GM23338 (cell line): ENCODE data around the gene SLC4A4. TPM values are rescaled to one million over a fixed set of nuclear protein-coding genes. Genes with fewer than 3 reads are reported as not detected.

Source experiments
- ATAC-seq: fragments of 200-7000 bp; cut with Tn5 transposase; 3 replicates; pipeline ENCODE4 v1.9.1; 2020
- DNase-seq: peaks from one replicate; pipeline ENCODE4 v3.0.0-alpha.2; 2015; ENCODE audit warnings: low spot score
- H2AFZ ChIP-seq: fragments of 200-600 bp; sonication (generic); 2 replicates; pipeline ENCODE4 v1.8.0; 2016; ENCODE audit warnings: antibody characterized with exemption, mild to moderate bottlenecking, moderate library complexity
- H3F3A ChIP-seq: fragments of 200-600 bp; sonication (generic); replicated peaks from 2 replicates; pipeline ENCODE4 v1.8.0; 2017; ENCODE audit warnings: antibody characterized with exemption, mixed run types, low read depth
- H3K27ac ChIP-seq: fragments of 200-600 bp; sonication (generic); 2 replicates; pipeline ENCODE4 v1.6.1; 2016; ENCODE audit warnings: low read depth
- H3K27me3 ChIP-seq: fragments of 200-600 bp; sonication (generic); 2 replicates; pipeline ENCODE4 v1.8.0; 2016; ENCODE audit warnings: mild to moderate bottlenecking, mixed run types, moderate library complexity; ENCODE audit not compliant: insufficient read depth
- H3K36me3 ChIP-seq: fragments of 200-600 bp; sonication (generic); 2 replicates; pipeline ENCODE4 v1.8.0; 2016; ENCODE audit warnings: mild to moderate bottlenecking; ENCODE audit not compliant: insufficient read depth
- H3K4me1 ChIP-seq: fragments of 200-600 bp; sonication (generic); 2 replicates; pipeline ENCODE4 v1.8.0; 2016; ENCODE audit warnings: mild to moderate bottlenecking, moderate library complexity; ENCODE audit not compliant: insufficient read depth
- H3K4me2 ChIP-seq: fragments of 200-600 bp; sonication (generic); 2 replicates; pipeline ENCODE4 v1.7.1; 2017; ENCODE audit warnings: mixed run types
- H3K4me3 ChIP-seq: fragments of 200-600 bp; sonication (generic); 2 replicates; pipeline ENCODE4 v1.6.1; 2016; ENCODE audit warnings: mixed run types
- H3K79me2 ChIP-seq: fragments of 200-600 bp; sonication (generic); replicated peaks from 2 replicates; pipeline ENCODE4 v1.8.0; 2017; ENCODE audit warnings: mild to moderate bottlenecking; ENCODE audit not compliant: insufficient read depth
- H3K9me2 ChIP-seq: fragments of 200-600 bp; sonication (generic); 2 replicates; pipeline ENCODE4 v1.8.0; 2017; ENCODE audit not compliant: insufficient read depth
- H4K20me1 ChIP-seq: fragments of 200-600 bp; sonication (generic); replicated peaks from 2 replicates; pipeline ENCODE4 v1.8.0; 2017; ENCODE audit warnings: mild to moderate bottlenecking; ENCODE audit not compliant: insufficient read depth
- H3K27ac Mint-ChIP-seq: 2 replicates; pipeline ENCODE4 v1.8.0; 2020; ENCODE audit warnings: inconsistent platforms, mild to moderate bottlenecking, moderate library complexity, mixed read lengths
- H3K27me3 Mint-ChIP-seq: 3 replicates; pipeline ENCODE4 v1.8.0; 2022; ENCODE audit warnings: low read depth, mild to moderate bottlenecking, moderate library complexity, mixed read lengths, inconsistent platforms; ENCODE audit not compliant: insufficient read depth, poor library complexity
- H3K36me3 Mint-ChIP-seq: 3 replicates; pipeline ENCODE4 v1.8.0; 2021; ENCODE audit warnings: low read depth, mild to moderate bottlenecking, inconsistent platforms, moderate library complexity, mixed read lengths
- H3K4me1 Mint-ChIP-seq: 3 replicates; pipeline ENCODE4 v1.8.0; 2020; ENCODE audit warnings: mild to moderate bottlenecking, inconsistent platforms, mixed read lengths
- H3K4me3 Mint-ChIP-seq: 3 replicates; pipeline ENCODE4 v1.8.0; 2021; ENCODE audit warnings: moderate library complexity, mild to moderate bottlenecking, inconsistent platforms, mixed read lengths
- H3K9me3 Mint-ChIP-seq: 3 replicates; pipeline ENCODE4 v1.8.0; 2020; ENCODE audit warnings: moderate library complexity, mild to moderate bottlenecking, inconsistent platforms, mixed read lengths
- CREB1 ChIP-seq: fragments of 250-450 bp; sonication (Bioruptor Pico); IDR thresholded peaks from 2 replicates; pipeline ENCODE4 v1.5.0; 2020; ENCODE audit warnings: low read depth, mild to moderate bottlenecking, moderate library complexity
- CTCF ChIP-seq, 2 experiments: fragments of 200-600 bp in 1 of 2; sonication (generic) in 1 of 2; conservative IDR thresholded peaks; 2 replicates each; pipeline versions ENCODE4 v1.5.1 to v1.6.1; 2016 to 2017; ENCODE audit warnings: antibody characterized with exemption in 2 of 2, low read depth in 2 of 2, mild to moderate bottlenecking in 2 of 2, moderate library complexity in 1 of 2
- EZH2 ChIP-seq: fragments of 200-600 bp; sonication (generic); IDR thresholded peaks from one replicate; pipeline ENCODE4 v1.8.0; 2017; ENCODE audit warnings: antibody characterized with exemption, mild to moderate bottlenecking, low read depth; ENCODE audit not compliant: unreplicated experiment
- EZH2phosphoT487 ChIP-seq: fragments of 200-600 bp; sonication (generic); IDR thresholded peaks from one replicate; pipeline ENCODE4 v1.8.1; 2018; ENCODE audit warnings: antibody characterized with exemption; ENCODE audit not compliant: unreplicated experiment
- JUNB ChIP-seq: IDR thresholded peaks from one replicate; pipeline ENCODE4 v1.6.1; 2016; ENCODE audit warnings: antibody characterized with exemption; ENCODE audit not compliant: unreplicated experiment
- NANOG ChIP-seq: IDR thresholded peaks from 2 replicates; pipeline ENCODE4 v1.6.1; 2016; ENCODE audit warnings: antibody characterized with exemption, borderline replicate concordance
- POLR2AphosphoS5 ChIP-seq: IDR thresholded peaks from 2 replicates; pipeline ENCODE4 v1.6.1; 2016; ENCODE audit warnings: antibody characterized with exemption, low read depth
- REST ChIP-seq: IDR thresholded peaks from one replicate; pipeline ENCODE4 v1.6.1; 2018; ENCODE audit warnings: antibody characterized with exemption; ENCODE audit not compliant: unreplicated experiment
- STAT1 ChIP-seq: IDR thresholded peaks from one replicate; pipeline ENCODE4 v1.6.1; 2016; ENCODE audit warnings: antibody characterized with exemption; ENCODE audit not compliant: unreplicated experiment
- ZNF114 ChIP-seq: fragments of 250-450 bp; sonication (Bioruptor Pico); IDR thresholded peaks from 2 replicates; pipeline ENCODE4 v1.5.0; 2020; ENCODE audit warnings: mild to moderate bottlenecking, moderate library complexity
- ZNF331 ChIP-seq: fragments of 250-450 bp; sonication (Bioruptor Pico); IDR thresholded peaks from 2 replicates; pipeline ENCODE4 v1.5.0; 2020; ENCODE audit warnings: low read depth, mild to moderate bottlenecking, moderate library complexity
- polyA plus RNA-seq: library from polyadenylated mRNA; unstranded; fragments of >200 nt; fragmentation: Nextera tagmentation; extraction: Ambion mirVana; gene quantifications from 2 replicates; pipeline ENCODE4 v1.2.1, GENCODE V29; 2016
- total RNA-seq: library from RNA; depleted of rRNA; stranded (reverse); fragments of >200 nt; shearing (Covaris generic); gene quantifications from 2 replicates; pipeline ENCODE4 v1.2.3, GENCODE V29; 2014
- TF ChIP-seq, protein P1 (sequence below): fragments of 250-450 bp; sonication (Bioruptor Pico); IDR thresholded peaks from 2 replicates; pipeline ENCODE4 v1.5.0; 2020; ENCODE audit warnings: mild to moderate bottlenecking, moderate library complexity
- TF ChIP-seq, protein P2 (sequence below): IDR thresholded peaks from 2 replicates; pipeline ENCODE4 v1.6.1; 2016; ENCODE audit warnings: antibody characterized with exemption

Gene SLC4A4
- total and polyA plus RNA-seq, 2 experiments from 2014 or later, result 1.0 to 1.5 TPM

- DNase-seq (no peak), ATAC-seq (no peak)
- H3K4me3 ChIP-seq, result no peak overlapping the region
- no peaks in the 10 kb centered on the region for H3F3A ChIP-seq
- no peaks in the 10 kb centered on the region for H3K4me1 ChIP-seq
- H3K27ac ChIP-seq, result no peak overlapping the region
- H4K20me1 ChIP-seq, result no peaks in the 10 kb centered on the region
- Mint-ChIP-seq H3K9me3 (no peaks in the 10 kb centered on the region), H3K4me3 (no peak overlapping the region), H3K36me3 (no peaks in the 10 kb centered on the region), H3K27ac (no peak overlapping the region), H3K27me3 (no peaks in the 10 kb centered on the region), H3K4me1 (no peaks in the 10 kb centered on the region)
- TF ChIP-seq, protein P1, sequence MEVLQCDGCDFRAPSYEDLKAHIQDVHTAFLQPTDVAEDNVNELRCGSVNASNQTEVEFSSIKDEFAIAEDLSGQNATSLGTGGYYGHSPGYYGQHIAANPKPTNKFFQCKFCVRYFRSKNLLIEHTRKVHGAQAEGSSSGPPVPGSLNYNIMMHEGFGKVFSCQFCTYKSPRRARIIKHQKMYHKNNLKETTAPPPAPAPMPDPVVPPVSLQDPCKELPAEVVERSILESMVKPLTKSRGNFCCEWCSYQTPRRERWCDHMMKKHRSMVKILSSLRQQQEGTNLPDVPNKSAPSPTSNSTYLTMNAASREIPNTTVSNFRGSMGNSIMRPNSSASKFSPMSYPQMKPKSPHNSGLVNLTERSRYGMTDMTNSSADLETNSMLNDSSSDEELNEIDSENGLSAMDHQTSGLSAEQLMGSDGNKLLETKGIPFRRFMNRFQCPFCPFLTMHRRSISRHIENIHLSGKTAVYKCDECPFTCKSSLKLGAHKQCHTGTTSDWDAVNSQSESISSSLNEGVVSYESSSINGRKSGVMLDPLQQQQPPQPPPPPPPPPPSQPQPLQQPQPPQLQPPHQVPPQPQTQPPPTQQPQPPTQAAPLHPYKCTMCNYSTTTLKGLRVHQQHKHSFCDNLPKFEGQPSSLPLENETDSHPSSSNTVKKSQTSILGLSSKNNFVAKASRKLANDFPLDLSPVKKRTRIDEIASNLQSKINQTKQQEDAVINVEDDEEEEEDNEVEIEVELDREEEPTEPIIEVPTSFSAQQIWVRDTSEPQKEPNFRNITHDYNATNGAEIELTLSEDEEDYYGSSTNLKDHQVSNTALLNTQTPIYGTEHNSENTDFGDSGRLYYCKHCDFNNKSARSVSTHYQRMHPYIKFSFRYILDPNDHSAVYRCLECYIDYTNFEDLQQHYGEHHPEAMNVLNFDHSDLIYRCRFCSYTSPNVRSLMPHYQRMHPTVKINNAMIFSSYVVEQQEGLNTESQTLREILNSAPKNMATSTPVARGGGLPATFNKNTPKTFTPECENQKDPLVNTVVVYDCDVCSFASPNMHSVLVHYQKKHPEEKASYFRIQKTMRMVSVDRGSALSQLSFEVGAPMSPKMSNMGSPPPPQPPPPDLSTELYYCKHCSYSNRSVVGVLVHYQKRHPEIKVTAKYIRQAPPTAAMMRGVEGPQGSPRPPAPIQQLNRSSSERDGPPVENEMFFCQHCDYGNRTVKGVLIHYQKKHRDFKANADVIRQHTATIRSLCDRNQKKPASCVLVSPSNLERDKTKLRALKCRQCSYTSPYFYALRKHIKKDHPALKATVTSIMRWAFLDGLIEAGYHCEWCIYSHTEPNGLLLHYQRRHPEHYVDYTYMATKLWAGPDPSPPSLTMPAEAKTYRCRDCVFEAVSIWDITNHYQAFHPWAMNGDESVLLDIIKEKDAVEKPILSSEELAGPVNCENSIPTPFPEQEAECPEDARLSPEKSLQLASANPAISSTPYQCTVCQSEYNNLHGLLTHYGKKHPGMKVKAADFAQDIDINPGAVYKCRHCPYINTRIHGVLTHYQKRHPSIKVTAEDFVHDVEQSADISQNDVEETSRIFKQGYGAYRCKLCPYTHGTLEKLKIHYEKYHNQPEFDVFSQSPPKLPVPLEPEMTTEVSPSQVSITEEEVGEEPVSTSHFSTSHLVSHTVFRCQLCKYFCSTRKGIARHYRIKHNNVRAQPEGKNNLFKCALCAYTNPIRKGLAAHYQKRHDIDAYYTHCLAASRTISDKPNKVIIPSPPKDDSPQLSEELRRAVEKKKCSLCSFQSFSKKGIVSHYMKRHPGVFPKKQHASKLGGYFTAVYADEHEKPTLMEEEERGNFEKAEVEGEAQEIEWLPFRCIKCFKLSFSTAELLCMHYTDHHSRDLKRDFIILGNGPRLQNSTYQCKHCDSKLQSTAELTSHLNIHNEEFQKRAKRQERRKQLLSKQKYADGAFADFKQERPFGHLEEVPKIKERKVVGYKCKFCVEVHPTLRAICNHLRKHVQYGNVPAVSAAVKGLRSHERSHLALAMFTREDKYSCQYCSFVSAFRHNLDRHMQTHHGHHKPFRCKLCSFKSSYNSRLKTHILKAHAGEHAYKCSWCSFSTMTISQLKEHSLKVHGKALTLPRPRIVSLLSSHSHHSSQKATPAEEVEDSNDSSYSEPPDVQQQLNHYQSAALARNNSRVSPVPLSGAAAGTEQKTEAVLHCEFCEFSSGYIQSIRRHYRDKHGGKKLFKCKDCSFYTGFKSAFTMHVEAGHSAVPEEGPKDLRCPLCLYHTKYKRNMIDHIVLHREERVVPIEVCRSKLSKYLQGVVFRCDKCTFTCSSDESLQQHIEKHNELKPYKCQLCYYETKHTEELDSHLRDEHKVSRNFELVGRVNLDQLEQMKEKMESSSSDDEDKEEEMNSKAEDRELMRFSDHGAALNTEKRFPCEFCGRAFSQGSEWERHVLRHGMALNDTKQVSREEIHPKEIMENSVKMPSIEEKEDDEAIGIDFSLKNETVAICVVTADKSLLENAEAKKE (CRISPR knock-in tag), result no peak
- TF ChIP-seq REST, result no peak
- TF ChIP-seq CTCF (conservative IDR thresholded peaks at IDR 0.05; ENCODE audit: low read depth in 2 of 2), result no peak
- TF ChIP-seq EZH2, result no peak
- TF ChIP-seq POLR2AphosphoS5, result no peak
- TF ChIP-seq STAT1, result no peak
- TF ChIP-seq ZNF114 (CRISPR knock-in tag), result no peak
- TF ChIP-seq EZH2phosphoT487, result no peak
- TF ChIP-seq JUNB, result no peak
- no peak for TF ChIP-seq ZNF331 (CRISPR knock-in tag)
- TF ChIP-seq, protein P2, sequence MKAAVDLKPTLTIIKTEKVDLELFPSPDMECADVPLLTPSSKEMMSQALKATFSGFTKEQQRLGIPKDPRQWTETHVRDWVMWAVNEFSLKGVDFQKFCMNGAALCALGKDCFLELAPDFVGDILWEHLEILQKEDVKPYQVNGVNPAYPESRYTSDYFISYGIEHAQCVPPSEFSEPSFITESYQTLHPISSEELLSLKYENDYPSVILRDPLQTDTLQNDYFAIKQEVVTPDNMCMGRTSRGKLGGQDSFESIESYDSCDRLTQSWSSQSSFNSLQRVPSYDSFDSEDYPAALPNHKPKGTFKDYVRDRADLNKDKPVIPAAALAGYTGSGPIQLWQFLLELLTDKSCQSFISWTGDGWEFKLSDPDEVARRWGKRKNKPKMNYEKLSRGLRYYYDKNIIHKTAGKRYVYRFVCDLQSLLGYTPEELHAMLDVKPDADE, result no peak
- TF ChIP-seq NANOG, result no peak
- no peak for TF ChIP-seq CREB1 (CRISPR knock-in tag)
- H3K36me3 ChIP-seq, result no peaks in the 10 kb centered on the region
- no peak overlapping the region for H3K4me2 ChIP-seq
- no peaks in the 10 kb centered on the region for H3K9me2 ChIP-seq
- H3K27me3 ChIP-seq, result no peaks in the 10 kb centered on the region
- no peaks in the 10 kb centered on the region for H3K79me2 ChIP-seq
- no peak overlapping the region for H2AFZ ChIP-seq
These were observed 111.1 kb downstream of the SLC4A4 start for GRCh38 chr4:71449878-71450277.
